Upper lobe of left lung (tissue), 4 donors: ENCODE data around the gene STX1A.

Experiments used
- EP300 ChIP-seq, 4 donors: sonication (generic); formaldehyde crosslinking; IDR thresholded peaks; one replicate each; pipeline ENCODE4 v1.5.1; 2017; ENCODE audit warnings: antibody characterized with exemption in 4 of 4, control low read depth in 2 of 4
- POLR2AphosphoS5 ChIP-seq, 2 donors: sonication (generic); formaldehyde crosslinking; IDR thresholded peaks; one replicate each; pipeline ENCODE4 v1.5.1; 2017; ENCODE audit warnings: antibody characterized with exemption in 2 of 2

GRCh38 chr7:73727952-73728351 lies 8.5 kb upstream of the STX1A start:
- TF ChIP-seq EP300 (IDR thresholded peaks at IDR 0.05) (no peak), POLR2AphosphoS5 (IDR thresholded peaks at IDR 0.05) (no peak)
